Ishikawa (cell line): ENCODE measurements around the gene EHBP1L1.

ENCODE experiments used
- CREB1 ChIP-seq: IDR thresholded peaks from 2 replicates; pipeline ENCODE4 v1.6.1; 2012; ENCODE audit warnings: low read depth
- MAX ChIP-seq: IDR thresholded peaks from 2 replicates; pipeline ENCODE4 v1.6.1; 2012
- NFIC ChIP-seq: IDR thresholded peaks from 2 replicates; pipeline ENCODE4 v1.6.1; 2012
- RAD21 ChIP-seq: IDR thresholded peaks from 2 replicates; pipeline ENCODE4 v1.6.1; 2012; ENCODE audit warnings: low read depth
- TAF1 ChIP-seq: IDR thresholded peaks from 2 replicates; pipeline ENCODE4 v1.6.1; 2012; ENCODE audit warnings: low read depth, mild to moderate bottlenecking
- TEAD4 ChIP-seq: IDR thresholded peaks from 2 replicates; pipeline ENCODE4 v1.6.1; 2012
- TF ChIP-seq, protein P1 (sequence below): IDR thresholded peaks from 2 replicates; pipeline ENCODE4 v1.6.1; 2012

- no peak for TF ChIP-seq NFIC
- TF ChIP-seq TEAD4 = no peak
- no peak for TF ChIP-seq MAX
- no peak for TF ChIP-seq RAD21
- TF ChIP-seq, protein P1, sequence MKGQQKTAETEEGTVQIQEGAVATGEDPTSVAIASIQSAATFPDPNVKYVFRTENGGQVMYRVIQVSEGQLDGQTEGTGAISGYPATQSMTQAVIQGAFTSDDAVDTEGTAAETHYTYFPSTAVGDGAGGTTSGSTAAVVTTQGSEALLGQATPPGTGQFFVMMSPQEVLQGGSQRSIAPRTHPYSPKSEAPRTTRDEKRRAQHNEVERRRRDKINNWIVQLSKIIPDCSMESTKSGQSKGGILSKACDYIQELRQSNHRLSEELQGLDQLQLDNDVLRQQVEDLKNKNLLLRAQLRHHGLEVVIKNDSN = no peak
- no peak for TF ChIP-seq CREB1
- no peak for TF ChIP-seq TAF1
These were observed 19.9 kb downstream of the EHBP1L1 start, which contains the start of gene KCNK7 for GRCh38 chr11:65595543-65596281.
